IMR-90 (cell line): ENCODE data around the gene SIRPB1. TPM values are rescaled to one million over a fixed set of nuclear protein-coding genes. Genes with fewer than 3 reads are reported as not detected.

ENCODE experiments used
- ATAC-seq: fragments of 200-7000 bp; cut with Tn5 transposase; 2 replicates; pipeline ENCODE4 v1.9.1; 2020; ENCODE audit warnings: low read depth, mild to moderate bottlenecking, moderate library complexity
- BruUV-seq: library from RNA; stranded (reverse); fragments of 400-500 nt; replicated peaks from 2 replicates; lab custom pipeline; 2021; lab: Mats Ljungman, UMichigan
- CTCF ChIA-PET: fragments of 300-600 bp; formaldehyde crosslinking; extraction: SDS; loops from one replicate; lab custom pipeline; 2021; ENCODE audit warnings: antibody characterized with exemption; lab: Yijun Ruan, JAX
- POLR2A ChIA-PET: fragments of 300-600 bp; sonication (Branson Sonifier 250); formaldehyde crosslinking; loops from one replicate; lab custom pipeline; 2022; ENCODE audit warnings: antibody characterized with exemption; ENCODE audit not compliant: unreplicated experiment; lab: Charles Lee
- DNase-seq: peaks from one replicate; pipeline ENCODE4 v3.0.0; 2013
- H2AFZ ChIP-seq: replicated peaks from 2 replicates; pipeline ENCODE3; 2013; ENCODE audit warnings: low read length, mild to moderate bottlenecking; ENCODE audit not compliant: poor library complexity
- H2AK5ac ChIP-seq: 2 replicates; pipeline ENCODE4 v1.6.1; 2013; ENCODE audit warnings: low read depth, low read length, inconsistent platforms
- H2AK9ac ChIP-seq: replicated peaks from 2 replicates; pipeline ENCODE3; 2013; ENCODE audit warnings: mild to moderate bottlenecking, low read depth, low read length, moderate library complexity; ENCODE audit not compliant: poor library complexity
- H2BK120ac ChIP-seq: 2 replicates; pipeline ENCODE4 v1.6.1; 2013; ENCODE audit warnings: low read depth, low read length, inconsistent platforms
- H2BK15ac ChIP-seq: 3 replicates; pipeline ENCODE4 v1.6.1; 2013; ENCODE audit warnings: low read depth, low read length, inconsistent platforms
- H2BK20ac ChIP-seq: 2 replicates; pipeline ENCODE4 v1.6.1; 2013; ENCODE audit warnings: low read depth, mild to moderate bottlenecking, inconsistent platforms, low read length, moderate library complexity
- H2BK5ac ChIP-seq: 2 replicates; pipeline ENCODE4 v1.6.1; 2013; ENCODE audit warnings: mild to moderate bottlenecking, low read depth, low read length, inconsistent platforms; ENCODE audit not compliant: poor library complexity, severe bottlenecking
- H3K14ac ChIP-seq: replicated peaks from 2 replicates; pipeline ENCODE4 v1.6.1; 2013; ENCODE audit warnings: low read depth, low read length, inconsistent platforms
- H3K18ac ChIP-seq: 2 replicates; pipeline ENCODE4 v1.6.1; 2013; ENCODE audit warnings: low read depth, low read length, control low read depth
- H3K23ac ChIP-seq: 2 replicates; pipeline ENCODE4 v1.6.1; 2013; ENCODE audit warnings: low read depth, low read length, inconsistent platforms
- H3K27ac ChIP-seq: 2 replicates; pipeline ENCODE4 v1.5.1; 2013; ENCODE audit warnings: mild to moderate bottlenecking, control low read depth, low read length; ENCODE audit not compliant: insufficient read depth
- H3K27me3 ChIP-seq: 2 replicates; pipeline ENCODE4 v1.6.1; 2013; ENCODE audit warnings: low read length; ENCODE audit not compliant: control insufficient read depth, insufficient read depth
- H3K36me3 ChIP-seq: 2 replicates; pipeline ENCODE4 v1.6.1; 2013; ENCODE audit warnings: low read length, mixed read lengths; ENCODE audit not compliant: control insufficient read depth, insufficient read depth
- H3K4ac ChIP-seq: 2 replicates; pipeline ENCODE4 v1.6.1; 2013; ENCODE audit warnings: low read depth, low read length, inconsistent platforms
- H3K4me1 ChIP-seq: 2 replicates; pipeline ENCODE4 v1.6.1; 2013; ENCODE audit warnings: low read length, mixed read lengths; ENCODE audit not compliant: control insufficient read depth, insufficient read depth
- H3K4me2 ChIP-seq: 2 replicates; pipeline ENCODE4 v1.6.1; 2013; ENCODE audit warnings: low read depth, mild to moderate bottlenecking, control low read depth, low read length, moderate library complexity
- H3K4me3 ChIP-seq: 2 replicates; pipeline ENCODE4 v1.5.1; 2013; ENCODE audit warnings: low read depth, mild to moderate bottlenecking, control low read depth, low read length, moderate library complexity; ENCODE audit not compliant: insufficient read depth
- H3K56ac ChIP-seq: 2 replicates; pipeline ENCODE4 v1.6.1; 2013; ENCODE audit warnings: low read length, inconsistent platforms; ENCODE audit not compliant: insufficient read depth; ENCODE audit errors: extremely low read depth
- H3K79me1 ChIP-seq, 2 experiments: 2 replicates each; pipeline ENCODE4 v1.6.1; 2013; ENCODE audit warnings: low read length in 2 of 2, inconsistent platforms in 1 of 2, low read depth in 1 of 2
- H3K9ac ChIP-seq: 2 replicates; pipeline ENCODE4 v1.6.1; 2013; ENCODE audit warnings: low read depth, low read length, control low read depth
- H3K9me1 ChIP-seq: 2 replicates; pipeline ENCODE4 v1.6.1; 2013; ENCODE audit warnings: low read length, inconsistent platforms; ENCODE audit not compliant: insufficient read depth
- H3K9me3 ChIP-seq: 2 replicates; pipeline ENCODE4 v1.6.1; 2013; ENCODE audit warnings: low read length; ENCODE audit not compliant: control insufficient read depth, insufficient read depth
- H4K20me1 ChIP-seq: 2 replicates; pipeline ENCODE4 v1.6.1; 2013; ENCODE audit warnings: low read length, inconsistent platforms; ENCODE audit not compliant: insufficient read depth
- H4K5ac ChIP-seq: 2 replicates; pipeline ENCODE4 v1.6.1; 2013; ENCODE audit warnings: mild to moderate bottlenecking, low read depth, low read length, control low read depth
- H4K8ac ChIP-seq, 2 experiments: 2 replicates each; pipeline ENCODE4 v1.6.1; 2013; ENCODE audit warnings: low read depth in 2 of 2, low read length in 2 of 2, control low read depth in 1 of 2, inconsistent platforms in 1 of 2
- H4K91ac ChIP-seq: 2 replicates; pipeline ENCODE4 v1.6.1; 2013; ENCODE audit warnings: low read depth, low read length, inconsistent platforms; ENCODE audit not compliant: insufficient read depth
- BHLHE40 ChIP-seq: fragments of 150-350 bp; IDR thresholded peaks from 2 replicates; pipeline ENCODE4 v1.6.1; 2016; ENCODE audit warnings: mild to moderate bottlenecking, low read depth, low read length
- CHD1 ChIP-seq: IDR thresholded peaks from 2 replicates; pipeline ENCODE4 v1.6.1; 2012; ENCODE audit warnings: low read depth, low read length, improper control_type of control experiment
- FOS ChIP-seq: fragments of 150-350 bp; IDR thresholded peaks from 2 replicates; pipeline ENCODE4 v1.6.1; 2016; ENCODE audit warnings: low read depth, low read length
- MAFK ChIP-seq: IDR thresholded peaks from 2 replicates; pipeline ENCODE4 v1.6.1; 2012; ENCODE audit warnings: low read depth, low read length, improper control_type of control experiment
- MAZ ChIP-seq: IDR thresholded peaks from 2 replicates; pipeline ENCODE4 v1.6.1; 2012; ENCODE audit warnings: low read depth, mild to moderate bottlenecking, low read length, improper control_type of control experiment, moderate library complexity, borderline replicate concordance
- MXI1 ChIP-seq: IDR thresholded peaks from 2 replicates; pipeline ENCODE4 v1.6.1; 2012; ENCODE audit warnings: low read depth, mild to moderate bottlenecking, low read length, moderate library complexity, borderline replicate concordance
- NFE2L2 ChIP-seq: fragments of 150-350 bp; IDR thresholded peaks from 2 replicates; pipeline ENCODE4 v1.6.1; 2016; ENCODE audit warnings: low read depth, mild to moderate bottlenecking, low read length
- POLR2A ChIP-seq: IDR thresholded peaks from 2 replicates; pipeline ENCODE4 v1.6.1; 2012; ENCODE audit warnings: mild to moderate bottlenecking, low read depth, low read length
- RAD21 ChIP-seq: IDR thresholded peaks from 2 replicates; pipeline ENCODE4 v1.6.1; 2012; ENCODE audit warnings: low read length, improper control_type of control experiment
- RFX5 ChIP-seq: IDR thresholded peaks from 2 replicates; pipeline ENCODE4 v1.8.0; 2012; ENCODE audit warnings: low read depth, mild to moderate bottlenecking, low read length, moderate library complexity
- SMC3 ChIP-seq: fragments of 150-350 bp; IDR thresholded peaks from 2 replicates; pipeline ENCODE4 v1.6.1; 2016; ENCODE audit warnings: low read depth, mild to moderate bottlenecking, antibody characterized with exemption, low read length, moderate library complexity
- WGBS, 2 experiments: methylation state at CpG; one replicate each; pipeline versions ENCODE4 v1.1.5 to v1.1.7; 2013; ENCODE audit warnings: missing lambda C conversion rate in 2 of 2; ENCODE audit not compliant: insufficient read length in 1 of 2; ENCODE audit errors: extremely low coverage in 2 of 2; 5-methylcytosine and 5-hydroxymethylcytosine counted together
- dilution Hi-C: fragments of 300-500 bp; cut with HindIII; formaldehyde crosslinking; loops from one replicate; pipeline ENCODE4 v1.14.3; 2018; ENCODE audit warnings: low sequenced_read_pairs; ENCODE audit not compliant: unreplicated experiment
- in situ Hi-C: fragments of 300-500 bp; cut with MboI; formaldehyde crosslinking; loops from 3 replicates; pipeline ENCODE4 v1.14.3; 2019; ENCODE audit warnings: low sequenced_read_pairs, inconsistent platforms, mixed read lengths
- intact Hi-C: fragments of 100-400 bp; cut with micrococcal nuclease; formaldehyde crosslinking; loops from 2 replicates; pipeline ENCODE4 v1.10.0; 2022
- polyA plus RNA-seq, 3 experiments: library from polyadenylated mRNA; depleted of rRNA; stranded (reverse); fragments of >200 nt; gene quantifications; 2 replicates each; pipeline ENCODE4 v1.2.3, GENCODE V29; 2012; ENCODE audit warnings: low replicate concordance in 1 of 3
- total RNA-seq: library from RNA; depleted of rRNA; stranded (reverse); fragments of >200 nt; gene quantifications from 2 replicates; pipeline ENCODE4 v1.2.3, GENCODE V29; 2012
- TF ChIP-seq, protein P1 (sequence below): fragments of 150-350 bp; IDR thresholded peaks from 2 replicates; pipeline ENCODE4 v1.6.1; 2017; ENCODE audit warnings: mild to moderate bottlenecking, antibody characterized with exemption, low read length, low read depth

SIRPB1 gene
- total and polyA plus RNA-seq, 2 of the 4 experiments (the other 2 are of a cell fraction): 0.90 to 1.6 TPM

- no peak overlapping the region for H2BK120ac ChIP-seq
- TF ChIP-seq RFX5: no peak
- TF ChIP-seq SMC3: no peak
- no peak for TF ChIP-seq MAFK
- TF ChIP-seq MXI1: no peak
- no peak for TF ChIP-seq CHD1
- no peak for TF ChIP-seq RAD21
- TF ChIP-seq, protein P1, sequence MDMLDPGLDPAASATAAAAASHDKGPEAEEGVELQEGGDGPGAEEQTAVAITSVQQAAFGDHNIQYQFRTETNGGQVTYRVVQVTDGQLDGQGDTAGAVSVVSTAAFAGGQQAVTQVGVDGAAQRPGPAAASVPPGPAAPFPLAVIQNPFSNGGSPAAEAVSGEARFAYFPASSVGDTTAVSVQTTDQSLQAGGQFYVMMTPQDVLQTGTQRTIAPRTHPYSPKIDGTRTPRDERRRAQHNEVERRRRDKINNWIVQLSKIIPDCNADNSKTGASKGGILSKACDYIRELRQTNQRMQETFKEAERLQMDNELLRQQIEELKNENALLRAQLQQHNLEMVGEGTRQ: no peak
- no peak for TF ChIP-seq MAZ
- no peak for TF ChIP-seq BHLHE40
- no peak for TF ChIP-seq POLR2A
- TF ChIP-seq NFE2L2: no peak
- no peak for TF ChIP-seq FOS
- no peak overlapping the region for H4K8ac ChIP-seq
- H4K91ac ChIP-seq: no peak overlapping the region
- no peak overlapping the region for H2AFZ ChIP-seq
- H3K9me3 ChIP-seq: no peaks in the 10 kb centered on the region
- H3K27ac ChIP-seq: no peak overlapping the region
- peaks cover 2% of the 10 kb centered on the region; the same call in 1 of the 2 replicates for H3K27me3 ChIP-seq
- no peak overlapping the region for H4K5ac ChIP-seq
- no peak overlapping the region for H2AK9ac ChIP-seq
- H3K79me1 ChIP-seq: no peaks in the 10 kb centered on the region
- H3K18ac ChIP-seq: no peak overlapping the region
- no peak overlapping the region for H2BK15ac ChIP-seq
- no peak overlapping the region for H3K56ac ChIP-seq
- ChIA-PET POLR2A (no interaction called here), CTCF (no interaction called here)
- 69% methylated on average over 5 of the region's 10 CpGs; no CpG with 5 or more reads in 1 of the 2 experiments for WGBS, 2 experiments
- H3K4me3 ChIP-seq: no peak overlapping the region
- H3K4me1 ChIP-seq: no peaks in the 10 kb centered on the region
- H4K20me1 ChIP-seq: no peaks in the 10 kb centered on the region
- H3K36me3 ChIP-seq: no peaks in the 10 kb centered on the region
- no peak overlapping the region for H2AK5ac ChIP-seq
- ATAC-seq (no peak), DNase-seq (no peak)
- H3K9me1 ChIP-seq: no peaks in the 10 kb centered on the region
- H3K4ac ChIP-seq: no peak overlapping the region
- H3K14ac ChIP-seq: no peak overlapping the region
- intact Hi-C loops (no loop called here), dilution Hi-C loops (no loop called here), in situ Hi-C loops (no loop called here)
- no TSS peak for BruUV-seq
- H3K23ac ChIP-seq: no peak overlapping the region
- H3K9ac ChIP-seq: no peak overlapping the region
- no peak overlapping the region for H2BK5ac ChIP-seq
- no peak overlapping the region for H2BK20ac ChIP-seq
- no peak overlapping the region for H3K4me2 ChIP-seq
Observed at GRCh38 chr20:1635291-1635979, 15.6 kb upstream of the SIRPB1 start.
